GM19467 (cell line): ENCODE data around the gene LMO7.
"Not testable (repeated sequence)": the region's sequence is repeated elsewhere in the genome, so short reads cannot be mapped to it uniquely, and the experiment has no call there.

Experiments
- ATAC-seq: cut with Tn5 transposase; IDR thresholded peaks from one replicate; pipeline ENCODE4 v1.9.1; 2021; ENCODE audit warnings: mild to moderate bottlenecking, moderate library complexity; ENCODE audit not compliant: unreplicated experiment

LMO7 gene

GRCh38 chr13:75738841-75739240, 102.7 kb downstream of the LMO7 start:
- ATAC-seq, result no peak

- ATAC-seq, result no peak
These were observed 103.2 kb downstream of the LMO7 start for GRCh38 chr13:75739244-75739868.

GRCh38 chr13:75740031-75740430, 103.9 kb downstream of the LMO7 start:
- ATAC-seq, result no peak

GRCh38 chr13:75743072-75743471, 106.9 kb downstream of the LMO7 start:
- ATAC-seq, result not testable (repeated sequence)

- no peak for ATAC-seq
These were observed 108.0 kb downstream of the LMO7 start for GRCh38 chr13:75744127-75744526.

GRCh38 chr13:75745387-75745786, 109.3 kb downstream of the LMO7 start:
- ATAC-seq, result no peak

- no peak for ATAC-seq
These were observed 112.7 kb downstream of the LMO7 start for GRCh38 chr13:75748874-75749273.

GRCh38 chr13:75749407-75749806, 113.3 kb downstream of the LMO7 start:
- ATAC-seq, result no peak

GRCh38 chr13:75751350-75751749, 115.2 kb downstream of the LMO7 start:
- no peak for ATAC-seq

- no peak for ATAC-seq
These were observed 116.7 kb downstream of the LMO7 start for GRCh38 chr13:75752826-75753225.

GRCh38 chr13:75754936-75755335, 118.8 kb downstream of the LMO7 start:
- no peak for ATAC-seq

- no peak for ATAC-seq
These were observed 121.2 kb downstream of the LMO7 start for GRCh38 chr13:75757336-75757735.

GRCh38 chr13:75759531-75759930, 123.4 kb downstream of the LMO7 start:
- ATAC-seq, result no peak

- peak; percentile 33 for ATAC-seq
These were observed 124.2 kb downstream of the LMO7 start for GRCh38 chr13:75760131-75761021.

GRCh38 chr13:75761369-75761768, 125.2 kb downstream of the LMO7 start:
- no peak for ATAC-seq

- peak; percentile 95 for ATAC-seq
These were observed 126.2 kb downstream of the LMO7 start for GRCh38 chr13:75762076-75762937.

- ATAC-seq, result no peak
These were observed 126.8 kb downstream of the LMO7 start for GRCh38 chr13:75762955-75763354.

GRCh38 chr13:75763512-75763911, 127.4 kb downstream of the LMO7 start:
- ATAC-seq, result no peak

GRCh38 chr13:75764251-75764925, 128.3 kb downstream of the LMO7 start:
- ATAC-seq, result no peak

- no peak for ATAC-seq
These were observed 128.8 kb downstream of the LMO7 start for GRCh38 chr13:75764926-75765310.

- ATAC-seq, result no peak
These were observed 130.5 kb downstream of the LMO7 start for GRCh38 chr13:75766636-75767035.
